Measurements from ENCODE around the gene FBXL14. TPM values are rescaled to one million over a fixed set of nuclear protein-coding genes. Genes with fewer than 3 reads are reported as not detected.

The FBXL14 gene
- total and polyA plus RNA-seq, 2 of the 13 experiments (the other 11 are each of a cell fraction or from before 2014, with no cell fraction given): 7.0 to 7.4 TPM

GRCh38 chr12:1587927-1588574, 6.3 kb downstream of the FBXL14 start:
- H3K4me2 ChIP-seq (ENCODE audit: low read depth, low read length): no peak overlapping the region
- intact Hi-C loops (cut with micrococcal nuclease; ENCODE audit: unreplicated experiment): no loop called here
- H3K4me1 ChIP-seq (ENCODE audit: insufficient read depth, low read length): peaks cover 38% of the 10 kb centered on the region
- CTCF ChIA-PET (ENCODE audit: low intra/inter-chr PET ratio, low total read pairs): no interaction called here
- POLR2A ChIA-PET: no interaction called here
- no peaks in the 10 kb centered on the region for H3K36me3 ChIP-seq (replicated peaks in 1 of 2; ENCODE audit: control insufficient read depth in 1 of 2, insufficient read depth in 2 of 2, low read length in 2 of 2)
- H3K9me3 ChIP-seq (ENCODE audit: low read length): no peaks in the 10 kb centered on the region
- no peaks in the 10 kb centered on the region for H3K27me3 ChIP-seq (ENCODE audit: control insufficient read depth in 1 of 2, insufficient read depth in 2 of 2, low read length in 2 of 2)
- no peak for DNase-seq (ENCODE audit: low spot score)
- no peak for TF ChIP-seq ZSCAN9 (CRISPR knock-in tag; IDR thresholded peaks at IDR 0.05; ENCODE audit: borderline replicate concordance)
- TF ChIP-seq ZBTB33 (CRISPR knock-in tag; IDR thresholded peaks at IDR 0.05): no peak
- no peak for TF ChIP-seq KDM5B (CRISPR knock-in tag; IDR thresholded peaks at IDR 0.05; ENCODE audit: borderline replicate concordance)
- TF ChIP-seq HNF1B (CRISPR knock-in tag; IDR thresholded peaks at IDR 0.05): no peak
- no peak for TF ChIP-seq HMG20A (CRISPR knock-in tag; IDR thresholded peaks at IDR 0.05; ENCODE audit: borderline replicate concordance)
- no peak for TF ChIP-seq ZMAT3 (CRISPR knock-in tag; conservative IDR thresholded peaks at IDR 0.05)
- peaks cover 14% of the 10 kb centered on the region; the same call in 1 of the 2 replicates for H4K20me1 ChIP-seq (ENCODE audit: insufficient read depth, low read length)
- H3K79me2 ChIP-seq (ENCODE audit: insufficient read depth, low read length): peaks cover 23% of the 10 kb centered on the region
- H3K27ac ChIP-seq (ENCODE audit: extremely low read length, insufficient read depth, low read length): no peak overlapping the region
- in situ Hi-C loops (cut with HindIII; ENCODE audit: extremely low pct_ligation_motif_present, low pct_unique_long_range_greater_than_20kb): loop anchor here (25.0 kb wide), 1 partner anchor 1026 kb away; no protein-coding TSS in a partner anchor
- ATAC-seq: no peak
- no peak overlapping the region for H2AFZ ChIP-seq (ENCODE audit: low read length)
- no peak for FAIRE-seq
- H3K9ac ChIP-seq (ENCODE audit: insufficient read depth, low read depth, low read length): no peak overlapping the region
- H3K4me3 ChIP-seq (replicated peaks in 1 of 3; ENCODE audit: insufficient read depth in 1 of 3, low read depth in 2 of 3, low read length in 3 of 3): no peak overlapping the region
- BruUV-seq (replicated peaks): no TSS peak
- WGBS (ENCODE audit: low lambda C conversion rate): 63% methylated on average over 5 of the region's 5 CpGs

Measured in HepG2 (cell line).